Stimulated activated CD8-positive, alpha-beta memory T cell treated with anti-CD3 and anti-CD28 coated beads, Interleukin-15, amount 100 ng/mL, for 48 hours (primary cell): ENCODE measurements around the gene SDC4.

Experiments used
- DNase-seq, 2 donors: peaks; one replicate each; pipeline ENCODE4 v3.0.0-alpha.2; 2020; ENCODE audit warnings: low read depth in 2 of 2

The SDC4 gene

DNA sequence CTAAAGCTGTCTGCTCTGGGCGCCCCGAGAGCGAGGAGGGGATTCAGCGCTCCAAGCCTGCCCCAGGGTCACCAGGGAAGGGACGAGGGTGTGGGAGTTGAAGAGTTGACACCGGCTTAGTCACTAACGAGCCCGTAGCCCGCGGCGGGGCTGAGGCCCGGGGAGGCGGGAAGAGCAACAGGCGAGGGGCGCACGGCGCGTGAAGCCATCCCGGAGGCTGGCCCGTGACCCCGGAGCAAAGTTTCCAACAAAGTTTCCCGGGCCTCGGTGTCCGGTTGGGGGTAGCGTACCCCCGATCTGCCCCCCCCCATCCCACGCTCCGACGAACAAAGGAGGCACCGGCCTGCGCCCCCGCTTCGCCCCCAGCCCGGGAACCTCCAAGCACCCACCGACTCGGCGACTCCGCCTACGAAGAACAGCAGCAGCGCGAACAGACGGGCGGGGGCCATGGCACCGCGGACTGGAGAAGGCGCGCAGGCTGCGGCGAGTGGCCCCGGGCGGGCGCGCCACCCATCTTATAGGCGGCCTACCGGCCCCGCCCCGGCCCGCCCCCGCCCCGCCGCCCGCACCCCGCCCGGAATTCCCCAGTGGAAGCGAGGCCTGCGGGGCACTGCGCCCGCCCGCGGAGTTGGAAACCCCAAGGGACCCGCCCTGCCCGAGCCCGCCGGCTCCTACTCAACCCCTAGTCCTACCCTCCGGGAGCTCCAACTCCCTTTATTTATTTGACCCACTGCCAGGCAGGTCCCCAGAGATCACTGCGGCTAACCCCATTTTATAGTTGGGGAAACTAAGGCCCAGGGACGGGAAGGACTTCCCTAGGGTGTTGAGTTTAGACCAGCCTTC is at the start of gene SDC4:
Gene SDC4 (minus strand): TSS at position 489 of the 843 bp plus-strand sequence. CDS start 40 bp downstream, at position 449.
- peak; percentile 43 to 59 for DNase-seq

DNA sequence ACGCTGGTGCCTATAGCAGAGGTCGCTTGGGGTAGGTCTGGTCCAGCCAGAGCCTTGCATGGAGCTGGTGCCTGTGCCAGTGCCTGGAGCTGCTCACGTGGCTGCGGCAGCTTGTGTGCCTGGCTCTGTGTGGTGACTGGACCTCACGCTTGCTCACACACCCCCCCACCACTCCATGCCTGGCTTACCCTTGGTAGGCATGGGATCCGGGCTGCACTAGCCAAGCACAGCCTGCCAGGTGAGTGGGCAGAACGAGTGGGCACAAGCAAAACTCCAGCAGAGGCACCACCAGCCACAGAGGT is 46.8 kb upstream of the SDC4 start:
- no peak for DNase-seq

GRCh38 chr20:45394221-45395113 is 46.2 kb upstream of the SDC4 start:
- DNase-seq, result no peak

DNA sequence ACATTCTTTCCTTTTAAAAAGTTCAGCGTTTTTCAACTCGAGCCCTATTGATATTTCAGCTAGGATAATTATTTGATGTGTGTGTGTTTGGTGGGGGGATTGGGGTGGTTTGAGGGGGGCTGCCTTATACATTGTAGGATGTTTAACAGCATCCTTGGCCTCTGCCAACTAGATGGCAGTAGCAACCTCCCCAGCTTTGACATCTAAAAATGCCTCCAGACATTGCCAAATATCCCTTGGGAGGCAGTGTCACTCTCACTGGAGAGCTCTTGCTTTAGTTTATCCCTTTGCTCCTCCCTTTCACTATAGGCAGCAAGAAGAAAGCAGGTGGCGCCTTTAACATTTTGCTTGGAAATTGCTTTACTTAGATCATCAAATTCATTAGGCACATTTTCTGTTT is 44.5 kb upstream of the SDC4 start:
- no peak for DNase-seq

DNA sequence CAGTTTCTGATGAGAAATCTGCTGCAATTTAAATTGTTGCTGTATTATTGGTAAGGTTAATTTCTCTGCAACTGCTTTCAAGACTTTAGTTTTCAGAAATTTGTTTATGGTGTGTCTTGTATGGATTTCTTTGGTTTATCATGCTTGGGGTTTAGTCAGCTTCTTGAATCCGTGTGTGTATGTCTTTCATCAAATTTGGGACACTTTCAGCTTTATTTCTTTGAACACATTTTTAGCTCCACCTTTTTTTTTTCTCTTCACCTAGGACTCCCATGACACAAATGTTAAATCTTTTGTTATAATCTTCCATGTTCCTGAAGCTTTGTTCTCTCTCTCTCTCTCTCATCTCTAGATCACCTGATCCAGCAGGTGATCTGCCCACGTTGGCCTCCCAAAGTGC is 43.3 kb upstream of the SDC4 start:
- DNase-seq, result no peak

- DNase-seq, result no peak
Measured at GRCh38 chr20:45390931-45391330, 42.7 kb upstream of the SDC4 start.

DNA sequence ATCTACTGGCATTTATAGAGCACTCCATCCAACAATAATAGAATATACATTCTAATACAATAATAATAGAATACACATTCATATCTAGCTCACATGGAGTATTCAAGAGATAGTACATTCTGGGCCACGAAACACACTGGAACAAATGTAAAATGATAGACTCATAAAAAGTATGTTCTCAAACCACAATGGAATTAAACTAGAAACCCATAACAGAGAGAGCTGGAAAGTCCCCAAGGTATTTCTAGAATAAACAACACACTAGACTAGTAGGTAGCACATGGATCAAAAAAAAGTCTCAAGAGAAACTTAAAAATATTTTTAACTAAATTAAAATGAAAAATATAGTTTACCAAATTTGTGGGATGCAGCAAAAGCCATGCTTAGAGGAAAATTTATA is 39.0 kb upstream of the SDC4 start:
- DNase-seq, result no peak

GRCh38 chr20:45378191-45378590 is 30.0 kb upstream of the SDC4 start, which contains the start of gene TP53TG5:
TSS of gene TP53TG5 (minus strand) at chr20:45378325. CDS start at chr20:45378236, 89 bp downstream.
- no peak for DNase-seq

DNA sequence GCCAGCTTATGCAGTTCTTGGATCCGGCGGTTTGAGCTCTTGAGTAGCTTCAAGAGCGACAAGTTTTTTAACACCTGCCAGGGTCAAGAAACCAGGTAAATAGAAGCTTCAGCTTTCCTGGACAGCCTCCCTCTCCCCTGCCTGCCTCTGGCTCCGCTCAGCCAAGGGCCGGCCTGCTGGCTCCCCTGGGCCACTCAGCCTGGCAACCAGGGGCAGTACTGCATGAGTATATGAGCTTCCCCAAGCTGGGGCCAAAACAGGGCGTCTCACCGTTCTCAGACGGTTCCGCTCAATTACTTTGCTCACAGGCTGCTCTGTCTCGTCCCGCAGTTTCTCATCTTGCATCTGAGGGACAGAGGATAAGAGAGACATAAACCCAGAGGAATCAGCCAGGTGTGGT is 29.0 kb upstream of the SDC4 start:
- DNase-seq, result no peak

DNA sequence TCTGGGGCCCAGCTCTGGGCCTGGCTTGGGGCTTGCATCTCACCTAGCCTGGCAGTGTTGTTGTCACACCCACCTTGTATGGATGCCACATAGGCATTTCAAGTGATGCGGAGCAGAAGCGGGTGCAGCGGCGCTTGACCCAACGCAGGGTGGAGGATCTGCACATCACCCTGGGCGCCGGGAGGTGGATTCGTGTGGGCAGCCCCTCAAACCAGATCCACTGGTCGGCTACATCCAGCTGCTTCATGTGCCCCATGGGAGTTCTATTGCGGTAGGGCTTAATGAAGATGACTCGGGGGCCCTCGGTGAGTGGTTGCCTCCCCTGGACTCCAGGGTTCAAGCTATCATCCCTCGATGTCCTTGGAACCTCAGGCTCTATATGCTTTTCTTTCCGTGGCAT is 26.7 kb upstream of the SDC4 start:
- DNase-seq, result no peak

GRCh38 chr20:45374101-45374467 is 25.9 kb upstream of the SDC4 start:
- DNase-seq, result no peak

- DNase-seq, result peak; percentile 80 to 82
Measured at GRCh38 chr20:45373353-45374100, 25.3 kb upstream of the SDC4 start.

- no peak for DNase-seq
Measured at GRCh38 chr20:45372646-45373352, 24.6 kb upstream of the SDC4 start.

- no peak for DNase-seq
Measured at GRCh38 chr20:45372241-45372640, 24.0 kb upstream of the SDC4 start.

DNA sequence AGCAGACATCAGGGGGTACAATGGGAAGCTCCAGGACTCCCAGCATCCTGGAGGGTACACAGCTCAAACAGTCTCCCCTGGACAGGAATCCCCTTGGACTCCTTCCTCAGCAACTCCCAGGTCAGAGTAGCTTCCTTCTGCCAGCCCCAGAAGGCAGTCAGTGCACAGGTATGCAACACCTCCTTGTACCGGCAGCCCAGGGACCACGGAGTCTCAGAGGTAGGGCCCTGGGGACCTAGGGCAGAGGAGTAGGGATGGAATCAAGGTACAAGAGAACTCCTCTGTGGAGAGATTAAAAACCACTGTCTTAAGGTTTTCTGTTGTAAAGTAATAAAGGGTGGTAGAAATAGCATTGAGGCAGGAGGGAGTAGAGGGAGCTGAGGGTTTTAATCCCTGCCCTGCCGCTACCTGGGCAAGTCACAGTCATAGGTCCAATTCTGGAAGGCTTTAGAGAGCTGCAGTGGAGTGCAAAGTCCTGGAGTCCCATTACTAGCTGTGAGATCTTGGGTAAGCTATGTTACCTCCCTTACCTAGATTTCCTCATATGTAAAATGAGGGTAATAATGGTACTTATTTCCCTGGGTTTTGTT is 22.4 kb upstream of the SDC4 start:
- DNase-seq, result no peak

GRCh38 chr20:45368221-45368980 is 20.2 kb upstream of the SDC4 start:
- DNase-seq, result no peak

DNA sequence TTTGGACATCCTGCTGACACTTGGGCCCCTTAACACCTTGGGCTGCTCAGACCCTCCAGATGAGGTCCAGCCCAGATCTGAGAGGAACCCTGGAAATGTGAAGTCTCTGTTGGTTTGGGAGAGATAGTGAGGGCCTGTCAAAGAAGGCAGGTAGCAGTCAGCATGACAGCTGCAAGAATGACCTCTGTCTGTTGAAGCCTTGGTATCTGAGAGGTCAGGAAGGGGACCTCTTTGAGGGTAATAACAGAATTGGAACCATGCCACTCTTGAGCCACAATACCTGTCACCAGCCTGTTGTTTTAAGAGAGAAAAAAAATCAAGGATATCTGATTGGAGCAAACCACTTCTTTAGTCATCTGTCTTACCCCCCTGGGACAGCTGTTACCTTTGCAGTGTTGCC is 18.9 kb upstream of the SDC4 start:
- no peak for DNase-seq

- no peak for DNase-seq
Measured at GRCh38 chr20:45366631-45367030, 18.4 kb upstream of the SDC4 start.

GRCh38 chr20:45366192-45366591 is 18.0 kb upstream of the SDC4 start:
- no peak for DNase-seq

DNA sequence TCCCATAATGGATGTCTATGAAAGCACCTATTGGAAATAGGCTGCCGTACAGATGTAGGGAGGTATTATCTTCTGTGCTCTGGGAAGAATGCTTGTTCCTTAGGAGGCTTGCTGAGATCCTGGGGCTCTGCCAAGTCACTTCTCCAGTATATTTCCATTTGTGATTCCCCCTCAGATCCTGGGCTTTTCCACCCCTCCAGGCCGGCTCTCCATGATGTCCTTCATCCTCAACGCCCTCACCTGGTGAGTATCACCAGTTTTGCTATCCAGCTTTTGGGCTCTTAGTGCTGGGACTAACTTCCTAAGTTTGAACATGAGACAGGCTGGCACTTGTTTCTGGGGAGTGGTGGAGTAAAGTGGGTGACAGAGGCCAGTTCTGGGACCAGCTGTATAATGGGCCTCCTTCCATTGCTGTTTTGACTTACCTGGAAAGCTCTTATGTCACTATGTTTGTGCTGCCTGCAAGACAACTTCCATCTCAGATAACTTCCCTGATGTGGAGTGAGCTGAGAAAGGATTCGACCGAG is 17.3 kb upstream of the SDC4 start:
- DNase-seq, result no peak
